ENCODE results near the gene HSPA9. TPM values are rescaled to one million over a fixed set of nuclear protein-coding genes. Genes with fewer than 3 reads are reported as not detected.

HSPA9 gene
- total and polyA plus RNA-seq, 7 donors: 289 to 718 (median 483) TPM

DNA sequence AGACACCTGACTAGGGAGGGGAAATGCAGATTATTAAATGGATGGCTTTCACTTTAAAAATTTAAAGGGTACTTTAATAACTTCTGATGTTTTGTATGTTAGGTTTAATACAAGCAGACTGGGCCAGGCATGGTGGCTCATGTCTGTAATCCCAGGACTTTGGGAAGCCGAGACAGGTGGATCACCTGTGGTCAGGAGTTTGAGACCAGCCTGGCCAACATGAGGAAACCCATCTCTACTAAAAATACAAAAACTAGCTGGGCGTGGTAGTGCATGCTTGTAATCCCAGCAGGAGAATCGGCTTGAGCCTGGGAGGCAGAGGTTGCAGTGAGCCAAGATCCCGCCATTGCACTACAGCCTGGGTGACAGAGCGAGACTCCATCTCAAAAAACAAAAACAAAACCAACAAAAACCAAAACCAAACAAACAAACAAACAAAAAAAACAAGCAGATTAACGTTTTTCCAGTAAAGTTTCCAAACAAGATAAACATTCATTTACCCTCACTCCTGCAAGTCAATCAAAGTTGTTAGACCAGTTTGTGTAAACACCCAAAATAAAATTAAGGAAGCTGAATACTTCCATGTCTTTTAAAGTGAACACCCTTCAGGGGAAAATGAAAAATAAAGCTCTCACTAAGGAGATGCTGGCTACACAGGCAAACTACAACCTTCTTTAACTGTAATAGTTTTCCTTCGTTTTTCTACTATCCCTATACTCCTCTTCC, 46.3 kb downstream of the HSPA9 start:
- DNase-seq (no peak), ATAC-seq (no peak)
- intact Hi-C loops (cut with DNase I): no loop called here
- Histone ChIP-seq H3K4me1 (peaks cover 14% of the 10 kb centered on the region), H3K27ac (no peak overlapping the region), H3K4me3 (no peak overlapping the region), H3K27me3 (ENCODE audit: insufficient read depth in 3 of 3, low read length in 2 of 3) (no peaks in the 10 kb centered on the region), H3K9me3 (no peaks in the 10 kb centered on the region), H3K36me3 (ENCODE audit: insufficient read depth in 1 of 2, low read depth in 1 of 2) (peaks cover 6 to 7% of the 10 kb centered on the region in 2 donors)
- WGBS, 3 donors: 71 to 79% (median 75%) methylated on average over 7 of the region's 7 CpGs
- TF ChIP-seq, protein P1, sequence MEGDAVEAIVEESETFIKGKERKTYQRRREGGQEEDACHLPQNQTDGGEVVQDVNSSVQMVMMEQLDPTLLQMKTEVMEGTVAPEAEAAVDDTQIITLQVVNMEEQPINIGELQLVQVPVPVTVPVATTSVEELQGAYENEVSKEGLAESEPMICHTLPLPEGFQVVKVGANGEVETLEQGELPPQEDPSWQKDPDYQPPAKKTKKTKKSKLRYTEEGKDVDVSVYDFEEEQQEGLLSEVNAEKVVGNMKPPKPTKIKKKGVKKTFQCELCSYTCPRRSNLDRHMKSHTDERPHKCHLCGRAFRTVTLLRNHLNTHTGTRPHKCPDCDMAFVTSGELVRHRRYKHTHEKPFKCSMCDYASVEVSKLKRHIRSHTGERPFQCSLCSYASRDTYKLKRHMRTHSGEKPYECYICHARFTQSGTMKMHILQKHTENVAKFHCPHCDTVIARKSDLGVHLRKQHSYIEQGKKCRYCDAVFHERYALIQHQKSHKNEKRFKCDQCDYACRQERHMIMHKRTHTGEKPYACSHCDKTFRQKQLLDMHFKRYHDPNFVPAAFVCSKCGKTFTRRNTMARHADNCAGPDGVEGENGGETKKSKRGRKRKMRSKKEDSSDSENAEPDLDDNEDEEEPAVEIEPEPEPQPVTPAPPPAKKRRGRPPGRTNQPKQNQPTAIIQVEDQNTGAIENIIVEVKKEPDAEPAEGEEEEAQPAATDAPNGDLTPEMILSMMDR (IDR thresholded peaks at IDR 0.05): no peak

- ATAC-seq (no peak), DNase-seq (no peak)
- Histone ChIP-seq H3K27me3 (ENCODE audit: insufficient read depth in 3 of 3, low read length in 2 of 3) (no peaks in the 10 kb centered on the region), H3K36me3 (ENCODE audit: insufficient read depth in 1 of 2, low read depth in 1 of 2) (peaks cover 6 to 7% of the 10 kb centered on the region in 2 donors), H3K4me1 (peaks cover 12% of the 10 kb centered on the region), H3K27ac (no peak overlapping the region), H3K9me3 (no peaks in the 10 kb centered on the region), H3K4me3 (no peak overlapping the region)
- WGBS, 3 donors: 59 to 83% (median 66%) methylated on average over 1 of the region's 1 CpG
- intact Hi-C loops (cut with DNase I): no loop called here
- TF ChIP-seq, protein P1 (IDR thresholded peaks at IDR 0.05): no peak
Observed at GRCh38 chr5:138528208-138528607, 47.0 kb downstream of the HSPA9 start.

DNA sequence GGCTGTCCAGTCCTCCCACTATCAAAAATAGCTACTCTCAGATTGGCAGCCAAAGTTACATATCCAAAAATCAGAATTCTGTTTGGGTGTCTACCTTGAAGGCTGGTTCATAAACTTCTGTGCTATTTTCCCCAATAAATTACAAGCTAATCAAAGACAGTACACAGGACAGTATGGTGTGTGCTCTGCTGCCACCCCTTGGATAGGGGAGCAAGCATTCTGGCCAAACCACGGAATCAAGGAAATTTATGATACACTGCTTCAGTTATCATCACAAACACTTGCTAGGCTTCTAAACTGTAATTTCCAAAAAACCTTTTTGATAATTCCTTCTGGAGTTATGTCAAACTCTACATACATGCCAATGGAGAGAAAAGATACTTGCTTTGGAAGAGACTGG, 48.0 kb downstream of the HSPA9 start:
- H3K4me3 ChIP-seq: no peak overlapping the region
- no peak for DNase-seq
- TF ChIP-seq, protein P1 (IDR thresholded peaks at IDR 0.05): no peak

DNA sequence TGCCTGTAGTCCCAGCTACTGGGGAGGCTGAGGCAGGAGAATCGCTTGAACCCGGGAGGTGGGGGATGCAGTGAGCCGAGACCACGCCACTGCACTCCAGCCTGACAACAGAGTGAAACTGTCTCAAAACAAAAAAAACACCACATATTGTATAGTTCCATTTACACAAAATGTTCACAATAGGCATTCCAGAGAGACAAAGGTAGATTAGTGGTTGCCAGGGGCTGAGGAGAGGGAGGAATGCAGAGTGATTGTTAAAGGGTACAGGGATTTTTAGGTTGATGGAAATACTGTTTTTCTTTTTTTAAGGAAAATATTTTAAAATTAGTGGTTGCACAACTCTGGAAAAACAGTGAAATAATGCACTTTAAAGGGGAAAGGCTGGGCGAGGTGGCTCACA, 51.8 kb downstream of the HSPA9 start:
- WGBS, 3 donors: 92 to 98% (median 97%) methylated on average over 5 of the region's 5 CpGs
- no peaks in the 10 kb centered on the region for H3K27me3 ChIP-seq (ENCODE audit: insufficient read depth in 3 of 3, low read length in 2 of 3)
- no peak overlapping the region for H3K27ac ChIP-seq
- H3K9me3 ChIP-seq: no peaks in the 10 kb centered on the region
- no peak overlapping the region for H3K4me3 ChIP-seq
- peaks cover 14% of the 10 kb centered on the region for H3K4me1 ChIP-seq
- TF ChIP-seq, protein P1 (IDR thresholded peaks at IDR 0.05): no peak
- ATAC-seq: no peak
- DNase-seq: no peak
- peaks cover 3 to 10% of the 10 kb centered on the region in 2 donors for H3K36me3 ChIP-seq (ENCODE audit: insufficient read depth in 1 of 2, low read depth in 1 of 2)
- intact Hi-C loops (cut with DNase I): no loop called here

More for the DNA sequence above, 48.0 kb downstream of the HSPA9 start:
- 35 to 64% (median 43%) methylated on average over 1 of the region's 1 CpG for WGBS, 3 donors
- no peaks in the 10 kb centered on the region for H3K27me3 ChIP-seq (ENCODE audit: insufficient read depth in 3 of 3, low read length in 2 of 3)
- H3K36me3 ChIP-seq (ENCODE audit: insufficient read depth in 1 of 2, low read depth in 1 of 2): peaks cover 6 to 7% of the 10 kb centered on the region in 2 donors
- no peak overlapping the region for H3K27ac ChIP-seq
- peaks cover 7% of the 10 kb centered on the region for H3K4me1 ChIP-seq
- ATAC-seq: no peak
- intact Hi-C loops (cut with DNase I): no loop called here
- no peaks in the 10 kb centered on the region for H3K9me3 ChIP-seq

GRCh38 chr5:138520971-138521370, 54.2 kb downstream of the HSPA9 start:
- no peak overlapping the region for H3K4me3 ChIP-seq
- DNase-seq (no peak), ATAC-seq (no peak)
- no peaks in the 10 kb centered on the region for H3K9me3 ChIP-seq
- TF ChIP-seq, protein P1 (IDR thresholded peaks at IDR 0.05): no peak
- intact Hi-C loops (cut with DNase I): no loop called here
- H3K4me1 ChIP-seq: peaks cover 7% of the 10 kb centered on the region
- no peak overlapping the region for H3K27ac ChIP-seq
- H3K27me3 ChIP-seq (ENCODE audit: insufficient read depth in 3 of 3, low read length in 2 of 3): no peaks in the 10 kb centered on the region
- peaks cover 4 to 28% of the 10 kb centered on the region in 2 donors for H3K36me3 ChIP-seq (ENCODE audit: insufficient read depth in 1 of 2, low read depth in 1 of 2)
- WGBS, 3 donors: 94 to 100% (median 98%) methylated on average over 1 of the region's 1 CpG
